ENCODE measurements around the gene ARSA.

The ARSA gene

GRCh38 chr22:50601669-50602337, 26.1 kb downstream of the ARSA start:
- Histone ChIP-seq H3K4me1 (ENCODE audit: insufficient read depth, low read length) (peaks cover 15% of the 10 kb centered on the region), H3K27me3 (ENCODE audit: insufficient read depth, low read length) (no peaks in the 10 kb centered on the region), H2AFZ (ENCODE audit: low read depth, low read length) (no peak overlapping the region), H3K4me3 (ENCODE audit: low read length) (peak overlapping the region; percentile 65), H3K36me3 (ENCODE audit: insufficient read depth, low read length) (peaks cover 33% of the 10 kb centered on the region), H3K9me3 (ENCODE audit: low read length) (no peaks in the 10 kb centered on the region)

DNA sequence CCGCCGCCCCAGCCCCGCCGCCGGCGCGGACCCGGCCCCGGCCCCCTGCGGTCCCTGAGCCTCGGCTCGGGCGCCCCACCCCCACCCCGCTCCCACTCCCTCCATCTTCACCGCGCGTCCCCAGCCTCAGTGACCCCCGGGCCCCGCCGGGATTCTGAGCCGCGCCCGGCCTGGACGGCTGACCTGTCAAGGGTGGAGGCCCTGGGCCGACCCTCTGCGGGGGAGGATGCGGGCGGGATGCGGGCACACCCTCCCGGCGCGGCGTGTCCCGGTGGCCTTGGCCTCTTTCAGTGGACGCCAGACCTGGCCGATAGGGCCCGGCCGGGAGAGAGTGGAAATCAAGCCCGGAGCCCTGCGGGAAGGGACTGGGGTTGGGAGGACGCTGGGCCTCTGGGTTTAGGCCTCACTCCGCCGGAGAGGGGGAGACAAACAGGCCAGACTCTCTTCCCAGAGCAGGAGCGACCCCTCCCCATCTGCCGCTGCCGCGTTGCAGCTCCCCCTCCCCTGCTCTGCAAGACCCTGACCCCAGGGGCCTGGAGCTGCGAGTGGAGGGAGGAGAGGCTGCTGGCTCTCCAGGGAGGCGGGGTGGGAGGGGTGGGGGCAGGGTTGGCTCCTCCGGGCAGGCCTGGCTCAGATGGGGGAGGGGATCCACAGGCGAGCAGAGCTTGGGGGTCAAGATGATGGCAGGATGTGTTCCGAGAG, 26.8 kb downstream of the ARSA start:
- Histone ChIP-seq H3K4me3 (ENCODE audit: low read length) (peak overlapping the region; percentile 65), H3K9me3 (ENCODE audit: low read length) (no peaks in the 10 kb centered on the region), H3K4me1 (ENCODE audit: insufficient read depth, low read length) (peaks cover 15% of the 10 kb centered on the region), H3K27me3 (ENCODE audit: insufficient read depth, low read length) (no peaks in the 10 kb centered on the region), H2AFZ (ENCODE audit: low read depth, low read length) (no peak overlapping the region), H3K36me3 (ENCODE audit: insufficient read depth, low read length) (peaks cover 29% of the 10 kb centered on the region)

- peak within 1 kb of the TSS; percentile 23 for H2AFZ ChIP-seq (ENCODE audit: low read depth, low read length)
- H3K4me3 ChIP-seq (ENCODE audit: low read length) = peak within 1 kb of the TSS; percentile 65
- no peaks in the 10 kb centered on the region for H3K27me3 ChIP-seq (ENCODE audit: insufficient read depth, low read length)
- H3K9me3 ChIP-seq (ENCODE audit: low read length) = no peaks in the 10 kb centered on the region
- peaks cover 15% of the 10 kb centered on the region for H3K4me1 ChIP-seq (ENCODE audit: insufficient read depth, low read length)
- H3K36me3 ChIP-seq (ENCODE audit: insufficient read depth, low read length) = peaks cover 23% of the 10 kb centered on the region
These were observed 27.4 kb downstream of the ARSA start, which contains the start of gene MAPK8IP2 for GRCh38 chr22:50600538-50600937. Gene MAPK8IP2, plus strand, starts transcription at chr22:50600793. Its CDS starts 26 bp downstream, at chr22:50600819.

- H3K36me3 ChIP-seq (ENCODE audit: insufficient read depth, low read length) = peaks cover 17% of the 10 kb centered on the region
- no peaks in the 10 kb centered on the region for H3K27me3 ChIP-seq (ENCODE audit: insufficient read depth, low read length)
- H3K4me1 ChIP-seq (ENCODE audit: insufficient read depth, low read length) = peaks cover 15% of the 10 kb centered on the region
- no peaks in the 10 kb centered on the region for H3K9me3 ChIP-seq (ENCODE audit: low read length)
- H3K4me3 ChIP-seq (ENCODE audit: low read length) = peak overlapping the region; percentile 65
- peak overlapping the region; percentile 23 for H2AFZ ChIP-seq (ENCODE audit: low read depth, low read length)
These were observed 28.0 kb downstream of the ARSA start for GRCh38 chr22:50599816-50600455.

- Histone ChIP-seq H3K9me3 (ENCODE audit: low read length) (no peaks in the 10 kb centered on the region), H3K4me1 (ENCODE audit: insufficient read depth, low read length) (peaks cover 13% of the 10 kb centered on the region), H3K4me3 (ENCODE audit: low read length) (no peak overlapping the region), H3K36me3 (ENCODE audit: insufficient read depth, low read length) (peaks cover 3% of the 10 kb centered on the region), H3K27me3 (ENCODE audit: insufficient read depth, low read length) (no peaks in the 10 kb centered on the region), H2AFZ (ENCODE audit: low read depth, low read length) (no peak overlapping the region)
These were observed 30.9 kb downstream of the ARSA start for GRCh38 chr22:50597097-50597496.

DNA sequence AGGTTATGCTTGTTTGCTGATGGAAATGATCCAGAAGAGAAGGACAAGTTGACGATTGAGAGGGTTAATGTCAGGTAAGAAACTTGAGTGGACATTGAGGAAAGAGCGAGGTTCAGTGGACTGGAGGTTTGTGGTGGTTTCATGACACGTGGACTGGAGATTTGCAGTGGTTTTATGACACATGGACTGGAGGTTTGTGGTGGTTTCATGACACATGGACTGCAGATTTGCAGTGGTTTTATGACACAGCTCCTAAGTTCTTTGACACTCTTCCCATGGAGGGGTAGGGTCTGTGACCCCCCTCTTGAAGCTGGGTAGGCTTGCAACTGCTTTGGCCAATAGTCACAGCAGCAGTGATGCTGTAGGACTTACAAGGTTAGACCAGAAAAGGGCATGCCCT, 32.8 kb downstream of the ARSA start:
- H3K4me1 ChIP-seq (ENCODE audit: insufficient read depth, low read length) = peaks cover 6% of the 10 kb centered on the region
- no peaks in the 10 kb centered on the region for H3K9me3 ChIP-seq (ENCODE audit: low read length)
- H3K36me3 ChIP-seq (ENCODE audit: insufficient read depth, low read length) = peaks cover 3% of the 10 kb centered on the region
- no peaks in the 10 kb centered on the region for H3K27me3 ChIP-seq (ENCODE audit: insufficient read depth, low read length)
- no peak overlapping the region for H2AFZ ChIP-seq (ENCODE audit: low read depth, low read length)
- H3K4me3 ChIP-seq (ENCODE audit: low read length) = no peak overlapping the region

GRCh38 chr22:50587407-50587806, 40.5 kb downstream of the ARSA start:
- H3K9me3 ChIP-seq (ENCODE audit: low read length) = peaks cover 3% of the 10 kb centered on the region
- no peaks in the 10 kb centered on the region for H3K36me3 ChIP-seq (ENCODE audit: insufficient read depth, low read length)
- H3K4me1 ChIP-seq (ENCODE audit: insufficient read depth, low read length) = peaks cover 4% of the 10 kb centered on the region
- no peak overlapping the region for H3K4me3 ChIP-seq (ENCODE audit: low read length)
- no peaks in the 10 kb centered on the region for H3K27me3 ChIP-seq (ENCODE audit: insufficient read depth, low read length)
- no peak overlapping the region for H2AFZ ChIP-seq (ENCODE audit: low read depth, low read length)

DNA sequence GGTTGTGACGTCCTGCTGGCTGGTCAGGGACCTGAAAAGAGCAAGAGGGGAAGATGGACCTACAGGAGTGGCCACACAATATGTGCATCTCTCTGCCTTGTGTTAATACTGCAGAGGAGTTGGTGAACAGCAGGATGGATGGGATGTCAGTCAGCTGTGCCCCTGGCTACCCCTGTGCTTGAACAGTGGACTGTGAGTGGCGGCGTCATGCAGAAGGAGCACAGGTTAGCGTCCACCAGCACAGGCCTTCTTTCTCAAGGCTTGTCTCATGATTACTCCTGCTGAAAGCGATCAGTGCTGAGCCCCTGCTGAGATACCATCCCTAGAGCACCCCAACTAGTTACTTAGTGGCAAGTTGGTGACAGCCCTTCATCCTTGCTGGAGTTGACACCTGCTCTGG, 41.5 kb downstream of the ARSA start:
- Histone ChIP-seq H3K4me3 (ENCODE audit: low read length) (no peak overlapping the region), H3K9me3 (ENCODE audit: low read length) (peaks cover 3% of the 10 kb centered on the region), H3K4me1 (ENCODE audit: insufficient read depth, low read length) (peaks cover 11% of the 10 kb centered on the region), H3K27me3 (ENCODE audit: insufficient read depth, low read length) (no peaks in the 10 kb centered on the region), H3K36me3 (ENCODE audit: insufficient read depth, low read length) (no peaks in the 10 kb centered on the region), H2AFZ (ENCODE audit: low read depth, low read length) (no peak overlapping the region)

GRCh38 chr22:50585781-50586180, 42.2 kb downstream of the ARSA start:
- no peak overlapping the region for H3K4me3 ChIP-seq (ENCODE audit: low read length)
- H3K9me3 ChIP-seq (ENCODE audit: low read length) = peaks cover 3% of the 10 kb centered on the region
- H3K36me3 ChIP-seq (ENCODE audit: insufficient read depth, low read length) = peaks cover 6% of the 10 kb centered on the region
- H3K4me1 ChIP-seq (ENCODE audit: insufficient read depth, low read length) = peaks cover 13% of the 10 kb centered on the region
- H3K27me3 ChIP-seq (ENCODE audit: insufficient read depth, low read length) = no peaks in the 10 kb centered on the region
- H2AFZ ChIP-seq (ENCODE audit: low read depth, low read length) = no peak overlapping the region

DNA sequence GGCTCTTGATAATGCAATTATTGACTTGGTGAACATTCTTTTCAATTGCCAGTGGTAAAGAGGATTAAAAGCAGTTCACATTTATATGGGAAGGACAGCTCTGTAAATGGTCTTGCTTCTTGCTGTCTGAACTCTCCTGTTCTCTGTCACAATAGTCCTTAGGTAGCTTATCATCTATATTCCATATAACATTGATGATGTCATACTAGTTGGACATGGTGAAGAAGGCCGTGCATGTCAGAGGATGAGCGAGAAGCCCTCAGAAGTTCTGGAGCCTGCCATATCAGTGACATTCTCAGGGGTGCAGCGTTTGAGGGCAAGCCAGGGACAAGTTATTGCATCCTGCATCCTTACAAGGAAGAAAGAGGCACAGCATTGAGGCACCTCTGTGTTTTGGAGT, 42.7 kb downstream of the ARSA start:
- Histone ChIP-seq H3K27me3 (ENCODE audit: insufficient read depth, low read length) (no peaks in the 10 kb centered on the region), H3K36me3 (ENCODE audit: insufficient read depth, low read length) (peaks cover 9% of the 10 kb centered on the region), H3K4me3 (ENCODE audit: low read length) (no peak overlapping the region), H2AFZ (ENCODE audit: low read depth, low read length) (no peak overlapping the region), H3K9me3 (ENCODE audit: low read length) (peaks cover 3% of the 10 kb centered on the region), H3K4me1 (ENCODE audit: insufficient read depth, low read length) (peaks cover 13% of the 10 kb centered on the region)

- H3K36me3 ChIP-seq (ENCODE audit: insufficient read depth, low read length) = peaks cover 18% of the 10 kb centered on the region
- no peak overlapping the region for H3K4me3 ChIP-seq (ENCODE audit: low read length)
- H3K9me3 ChIP-seq (ENCODE audit: low read length) = peaks cover 3% of the 10 kb centered on the region
These were observed 43.6 kb downstream of the ARSA start for GRCh38 chr22:50584106-50585096.

DNA sequence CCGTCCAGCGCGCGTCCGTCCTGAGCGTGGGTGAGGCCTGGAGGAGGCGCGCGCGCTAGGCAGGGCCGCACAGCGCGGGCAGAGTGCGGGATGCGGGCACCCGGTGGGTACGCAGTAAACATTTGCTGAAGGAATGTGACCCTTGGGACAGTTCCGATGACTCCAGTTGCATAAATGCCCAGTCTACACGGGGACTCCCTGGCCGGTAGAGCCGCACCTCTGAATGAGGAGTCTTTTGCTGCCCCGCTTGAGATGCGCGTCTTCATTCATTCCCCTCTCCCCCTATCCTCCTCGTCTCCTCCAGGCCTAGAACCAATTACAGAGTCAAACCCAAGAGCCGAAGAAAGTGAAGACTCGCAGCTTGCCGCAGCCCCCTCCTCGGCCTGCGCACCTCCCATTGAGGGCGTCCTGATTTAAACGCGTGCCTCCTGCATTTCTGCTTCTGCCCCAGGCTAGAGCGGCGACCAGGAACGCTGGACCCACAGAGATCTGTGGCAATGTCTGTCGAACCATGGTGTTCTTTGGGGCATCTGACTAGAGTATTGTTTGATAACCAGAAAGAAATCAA, 44.6 kb downstream of the ARSA start:
- Histone ChIP-seq H3K27me3 (ENCODE audit: insufficient read depth, low read length) (no peaks in the 10 kb centered on the region), H3K9me3 (ENCODE audit: low read length) (no peaks in the 10 kb centered on the region), H3K36me3 (ENCODE audit: insufficient read depth, low read length) (peaks cover 27% of the 10 kb centered on the region), H3K4me1 (ENCODE audit: insufficient read depth, low read length) (peaks cover 13% of the 10 kb centered on the region), H2AFZ (ENCODE audit: low read depth, low read length) (peak overlapping the region; percentile 58), H3K4me3 (ENCODE audit: low read length) (peak overlapping the region; percentile 86)

More at GRCh38 chr22:50584106-50585096, 43.6 kb downstream of the ARSA start:
- Histone ChIP-seq H3K4me1 (ENCODE audit: insufficient read depth, low read length) (peaks cover 13% of the 10 kb centered on the region), H3K27me3 (ENCODE audit: insufficient read depth, low read length) (no peaks in the 10 kb centered on the region), H2AFZ (ENCODE audit: low read depth, low read length) (no peak overlapping the region)

Measured in neuron (in vitro differentiated cells).